Fibroblast of peridontal ligament (primary cell): ENCODE results near the gene NF1.
"Not testable (repeated sequence)": the region's sequence is repeated elsewhere in the genome, so short reads cannot be mapped to it uniquely, and the experiment has no call there.

ENCODE experiments used
- DNase-seq: peaks from one replicate; pipeline ENCODE4 v3.0.0-alpha.2; 2010; ENCODE audit errors: extremely low read depth

NF1 gene

DNA sequence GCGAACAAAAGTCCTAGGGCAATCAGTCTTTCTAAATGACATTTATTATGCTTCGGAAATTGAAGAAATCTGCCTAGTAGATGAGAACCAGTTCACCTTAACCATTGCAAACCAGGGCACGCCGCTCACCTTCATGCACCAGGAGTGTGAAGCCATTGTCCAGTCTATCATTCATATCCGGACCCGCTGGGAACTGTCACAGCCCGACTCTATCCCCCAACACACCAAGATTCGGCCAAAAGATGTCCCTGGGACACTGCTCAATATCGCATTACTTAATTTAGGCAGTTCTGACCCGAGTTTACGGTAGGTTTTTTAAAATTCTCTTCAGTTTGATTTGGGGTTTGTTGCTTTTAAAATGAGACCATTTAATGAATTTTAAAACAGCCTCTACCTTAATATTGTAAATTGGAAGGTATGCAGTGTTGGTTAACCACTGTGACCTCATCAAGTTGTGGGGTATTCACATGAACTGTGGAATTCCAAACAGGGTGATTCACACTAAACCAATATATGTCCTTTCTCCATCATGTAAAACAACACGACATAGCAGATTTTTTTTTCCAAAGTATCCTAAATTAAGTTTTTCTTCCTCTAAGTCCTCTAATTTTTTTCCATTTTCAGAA lies 232.9 kb downstream of the NF1 start:
- DNase-seq = peak; percentile 95

DNA sequence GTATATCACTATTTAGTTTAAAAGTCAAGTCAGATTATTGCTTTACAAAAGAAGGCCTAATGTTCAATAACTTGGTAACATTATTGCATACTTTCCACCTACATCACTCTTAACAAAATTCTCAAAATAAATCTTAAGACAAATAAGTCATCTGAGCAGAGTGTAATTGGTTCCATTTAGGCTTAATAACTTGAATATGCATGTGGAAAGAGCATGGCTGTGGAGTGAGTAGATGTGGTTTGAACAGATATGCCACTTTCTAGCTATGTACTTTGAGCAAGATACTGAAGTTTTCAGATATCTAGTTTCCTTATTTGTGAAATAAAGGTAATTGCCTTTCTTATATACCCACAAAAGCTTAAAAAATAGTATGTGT lies 233.4 kb downstream of the NF1 start:
- DNase-seq = peak; percentile 89

DNA sequence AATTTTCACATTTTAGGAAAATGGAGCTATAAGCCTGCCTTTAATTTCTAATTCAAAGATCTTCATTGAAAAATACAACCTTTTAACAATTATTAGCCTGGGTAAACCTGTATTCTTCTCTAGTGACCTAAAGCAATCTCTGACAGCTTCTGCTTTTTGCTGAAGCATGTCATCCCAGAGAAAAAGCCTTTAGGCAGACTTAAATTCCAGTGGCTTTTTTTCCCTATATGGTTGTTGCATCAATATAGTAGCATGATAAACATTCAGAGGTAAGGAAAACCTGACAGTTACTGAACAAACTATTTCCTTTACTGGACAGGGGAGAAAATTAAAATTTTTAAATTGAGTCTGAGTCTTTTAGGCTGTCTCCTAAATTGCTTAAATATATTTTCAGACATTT lies 234.4 kb downstream of the NF1 start:
- DNase-seq = peak; percentile 19

DNA sequence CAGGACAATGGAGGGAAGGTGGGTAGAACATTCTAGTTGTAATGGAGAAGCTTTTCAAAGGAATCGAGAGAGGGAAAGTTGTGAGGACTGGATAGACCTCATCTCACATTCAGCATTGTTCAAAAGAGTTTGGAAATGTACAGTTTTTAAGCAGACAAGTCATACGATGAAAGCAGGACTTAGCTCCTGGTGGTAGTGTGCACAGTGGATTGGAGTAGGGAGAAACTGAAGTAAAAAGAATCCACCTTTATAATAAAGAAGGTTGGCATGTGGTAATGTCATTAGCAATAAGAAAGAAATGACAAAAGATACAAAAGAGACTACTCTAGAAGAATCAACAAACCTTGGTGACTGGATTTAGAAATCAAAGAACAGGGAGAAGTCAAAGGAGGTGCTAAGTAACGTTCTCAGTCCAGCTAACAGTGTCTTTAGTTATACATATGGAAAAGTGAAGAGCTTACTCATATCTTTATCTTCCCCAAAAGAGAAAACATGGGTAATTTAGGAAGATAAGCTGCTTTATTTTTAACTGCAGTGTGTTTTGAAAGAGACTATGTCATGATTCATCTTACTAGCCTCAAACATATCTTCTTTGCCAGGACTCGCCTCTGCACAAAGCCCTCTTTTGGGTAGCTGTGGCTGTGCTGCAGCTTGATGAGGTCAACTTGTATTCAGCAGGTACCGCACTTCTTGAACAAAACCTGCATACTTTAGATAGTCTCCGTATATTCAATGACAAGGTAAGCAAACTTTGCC lies 245.3 kb downstream of the NF1 start:
- peak; percentile 81 for DNase-seq

DNA sequence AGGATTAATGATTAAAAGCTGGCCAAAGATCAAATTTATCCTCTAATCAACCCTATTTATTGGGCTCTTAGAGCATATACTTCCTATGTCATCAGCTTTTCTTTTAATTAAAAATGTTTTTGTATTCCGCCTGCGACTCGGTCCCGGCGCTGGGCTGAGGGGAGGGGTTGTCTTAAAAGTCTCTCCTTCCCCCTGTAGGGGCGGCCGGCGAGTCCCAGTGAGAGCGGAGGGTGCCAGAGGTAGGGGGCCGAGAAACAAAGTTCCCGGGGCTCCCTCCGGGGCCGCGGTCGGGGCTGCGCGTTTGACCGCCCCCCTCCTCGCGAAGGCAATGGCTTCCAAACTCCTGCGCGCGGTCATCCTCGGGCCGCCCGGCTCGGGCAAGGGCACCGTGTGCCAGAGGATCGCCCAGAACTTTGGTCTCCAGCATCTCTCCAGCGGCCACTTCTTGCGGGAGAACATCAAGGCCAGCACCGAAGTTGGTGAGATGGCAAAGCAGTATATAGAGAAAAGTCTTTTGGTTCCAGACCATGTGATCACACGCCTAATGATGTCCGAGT lies 250.5 kb downstream of the NF1 start:
- DNase-seq = not testable (repeated sequence)

DNA sequence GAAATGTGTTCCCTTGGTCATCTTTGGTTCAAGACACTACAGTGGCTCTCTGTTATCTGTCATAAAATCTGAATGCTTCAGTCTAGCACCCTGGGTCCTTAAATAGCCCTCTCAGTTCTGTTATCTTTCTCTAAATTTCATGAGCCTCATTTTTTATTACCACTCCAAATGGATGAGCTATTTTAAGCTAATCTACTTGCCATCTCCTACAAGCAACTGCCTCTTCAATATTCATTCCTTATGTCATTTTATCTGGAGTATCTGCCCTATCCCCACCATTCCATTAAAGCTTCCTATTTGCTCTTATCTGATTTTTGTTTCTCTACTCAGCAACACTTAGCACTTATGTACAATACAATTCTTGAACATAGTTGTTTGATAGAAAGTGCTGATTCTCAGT lies 254.7 kb downstream of the NF1 start:
- DNase-seq = no peak

DNA sequence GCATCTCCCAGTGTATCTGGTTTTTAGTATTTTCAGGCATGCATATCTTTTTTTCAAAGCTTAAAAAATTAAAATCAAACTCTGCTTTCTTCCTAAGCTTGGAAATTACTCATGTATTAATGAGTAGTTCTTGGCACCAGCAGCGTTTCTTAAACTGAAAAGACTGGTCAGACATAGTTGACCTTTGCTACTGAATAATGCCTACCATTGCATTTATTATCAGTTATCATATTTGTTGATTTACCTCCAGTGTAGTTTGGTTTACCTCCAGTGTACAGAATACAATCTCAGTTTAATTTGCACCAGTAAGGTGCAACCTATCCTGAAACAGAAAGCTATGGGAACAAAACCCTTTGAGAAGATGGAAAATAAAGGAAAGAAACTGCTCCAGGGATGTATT lies 261.2 kb downstream of the NF1 start:
- DNase-seq = no peak

DNA sequence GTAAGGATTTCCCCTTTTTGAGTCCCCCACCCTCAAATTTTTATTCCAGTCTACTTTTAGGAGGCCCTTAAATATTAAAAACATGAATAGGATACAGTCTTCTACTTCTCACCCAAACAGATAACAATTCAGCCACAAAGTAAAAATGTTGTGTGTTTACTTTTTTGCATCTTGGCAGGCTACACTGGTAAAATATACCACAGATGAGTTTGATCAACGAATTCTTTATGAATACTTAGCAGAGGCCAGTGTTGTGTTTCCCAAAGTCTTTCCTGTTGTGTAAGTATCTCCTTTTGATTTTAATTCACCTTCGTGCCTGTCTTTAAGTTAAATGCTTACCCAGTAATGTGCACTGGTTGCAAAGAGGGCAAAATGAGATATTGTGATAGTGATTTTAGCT lies 262.3 kb downstream of the NF1 start:
- peak; percentile 39 for DNase-seq

DNA sequence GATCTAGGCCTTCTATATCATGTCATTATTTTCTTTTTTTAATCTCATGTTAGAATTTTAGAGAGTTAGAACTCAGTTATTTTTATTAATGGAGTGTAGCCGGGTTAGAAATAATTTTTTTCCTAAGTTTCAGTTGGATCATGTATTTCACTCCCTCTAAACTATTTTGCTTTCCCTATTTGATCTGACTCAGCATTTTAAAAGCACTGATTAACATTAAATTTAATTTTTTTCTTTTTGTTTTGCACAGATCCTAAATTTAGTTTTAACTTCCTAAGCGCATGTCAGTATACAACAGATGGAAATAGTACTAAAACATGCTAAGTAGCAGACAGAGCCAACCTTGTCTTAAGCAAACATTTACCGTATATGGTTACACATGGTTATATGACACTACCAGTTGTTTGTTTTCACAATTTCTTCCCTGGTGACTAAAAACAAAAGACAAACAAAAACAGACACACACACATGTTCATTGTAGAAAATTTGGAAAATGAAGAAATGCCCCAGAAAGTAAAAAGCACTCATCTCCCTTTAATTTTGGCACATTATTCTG lies 263.1 kb downstream of the NF1 start:
- DNase-seq = peak; percentile 51

DNA sequence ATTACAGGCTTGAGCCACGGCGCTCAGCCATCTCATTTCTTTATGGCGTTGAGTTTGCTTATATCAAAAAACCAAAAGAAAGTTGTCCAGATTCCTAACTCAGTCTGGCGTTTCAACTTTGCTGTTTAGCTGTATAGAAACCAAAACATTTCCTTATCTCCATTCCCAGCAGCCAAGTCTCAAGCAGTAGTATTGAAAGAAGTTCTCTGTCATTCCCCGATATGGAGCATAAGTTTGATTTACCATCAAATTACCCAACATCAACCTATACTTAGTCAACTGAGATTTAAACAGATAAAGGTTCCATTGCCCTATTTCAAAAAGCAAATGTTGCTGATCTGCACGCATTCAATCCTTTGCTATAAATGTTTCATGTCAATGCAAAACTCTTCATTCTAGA lies 269.2 kb downstream of the NF1 start:
- no peak for DNase-seq

DNA sequence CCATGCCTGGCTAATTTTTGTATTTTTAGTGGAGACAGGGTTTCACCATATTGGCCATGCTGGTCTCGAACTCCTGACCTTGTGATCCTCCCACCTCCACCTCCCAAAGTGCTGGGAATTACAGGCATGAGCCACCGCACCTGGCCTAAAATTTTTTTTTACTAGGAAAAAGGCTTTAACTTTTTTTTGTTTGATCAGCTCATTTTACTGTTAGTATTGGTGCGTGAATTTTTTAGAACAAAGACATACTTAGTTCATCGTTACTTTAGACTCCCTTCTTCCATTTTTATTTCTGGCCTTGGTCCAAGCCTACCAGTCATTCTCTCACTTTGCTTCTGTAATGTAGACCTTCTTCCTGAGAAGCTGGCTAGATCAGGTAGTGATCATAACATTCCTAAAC lies 271.3 kb downstream of the NF1 start:
- DNase-seq = no peak

DNA sequence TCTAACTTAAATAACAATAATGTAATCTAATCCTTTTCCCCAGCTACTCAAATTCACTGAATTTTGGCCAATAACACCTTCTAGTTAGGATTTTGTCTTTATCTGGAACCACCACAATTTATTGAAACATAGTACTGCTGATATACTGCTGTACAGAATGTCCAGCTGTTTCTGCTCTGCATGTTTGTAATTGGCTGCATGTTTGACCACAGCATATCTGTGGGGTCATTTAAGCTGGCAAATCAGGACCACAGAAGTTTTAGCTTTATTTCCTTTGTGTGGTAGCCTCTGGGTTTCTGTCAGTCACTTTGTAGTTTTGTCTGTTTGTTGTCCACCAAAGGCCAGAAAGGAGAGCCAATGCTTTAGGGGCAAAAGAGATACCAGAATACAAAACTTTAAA lies 274.5 kb downstream of the NF1 start:
- DNase-seq = peak; percentile 77

DNA sequence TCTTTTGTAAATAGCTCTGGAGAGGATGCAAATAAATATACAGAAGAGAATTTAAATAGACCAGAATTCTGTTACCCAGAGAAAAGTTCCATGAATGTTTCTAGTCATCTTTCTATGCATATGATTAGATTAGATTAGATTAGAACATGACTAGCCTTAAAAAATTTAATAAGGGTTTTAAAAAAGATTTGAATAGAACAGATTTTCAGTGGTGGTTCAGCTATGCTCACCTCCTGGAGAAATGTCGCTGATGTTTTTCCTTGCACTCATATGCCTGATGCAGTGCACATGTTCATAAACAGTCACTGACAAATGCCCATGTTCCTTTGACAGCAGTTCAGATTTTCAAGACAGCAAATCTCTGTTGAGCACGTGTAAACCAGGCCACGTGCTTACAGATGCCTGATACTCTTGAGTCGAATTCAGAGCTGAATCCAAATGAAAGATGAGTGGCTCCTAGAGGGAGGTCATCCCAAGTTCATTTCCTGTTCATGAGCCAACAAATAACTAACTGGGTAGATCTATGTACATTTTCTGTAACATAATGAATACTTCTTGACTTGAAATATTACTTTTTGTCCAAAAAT lies 276.8 kb downstream of the NF1 start:
- DNase-seq = peak; percentile 55

DNA sequence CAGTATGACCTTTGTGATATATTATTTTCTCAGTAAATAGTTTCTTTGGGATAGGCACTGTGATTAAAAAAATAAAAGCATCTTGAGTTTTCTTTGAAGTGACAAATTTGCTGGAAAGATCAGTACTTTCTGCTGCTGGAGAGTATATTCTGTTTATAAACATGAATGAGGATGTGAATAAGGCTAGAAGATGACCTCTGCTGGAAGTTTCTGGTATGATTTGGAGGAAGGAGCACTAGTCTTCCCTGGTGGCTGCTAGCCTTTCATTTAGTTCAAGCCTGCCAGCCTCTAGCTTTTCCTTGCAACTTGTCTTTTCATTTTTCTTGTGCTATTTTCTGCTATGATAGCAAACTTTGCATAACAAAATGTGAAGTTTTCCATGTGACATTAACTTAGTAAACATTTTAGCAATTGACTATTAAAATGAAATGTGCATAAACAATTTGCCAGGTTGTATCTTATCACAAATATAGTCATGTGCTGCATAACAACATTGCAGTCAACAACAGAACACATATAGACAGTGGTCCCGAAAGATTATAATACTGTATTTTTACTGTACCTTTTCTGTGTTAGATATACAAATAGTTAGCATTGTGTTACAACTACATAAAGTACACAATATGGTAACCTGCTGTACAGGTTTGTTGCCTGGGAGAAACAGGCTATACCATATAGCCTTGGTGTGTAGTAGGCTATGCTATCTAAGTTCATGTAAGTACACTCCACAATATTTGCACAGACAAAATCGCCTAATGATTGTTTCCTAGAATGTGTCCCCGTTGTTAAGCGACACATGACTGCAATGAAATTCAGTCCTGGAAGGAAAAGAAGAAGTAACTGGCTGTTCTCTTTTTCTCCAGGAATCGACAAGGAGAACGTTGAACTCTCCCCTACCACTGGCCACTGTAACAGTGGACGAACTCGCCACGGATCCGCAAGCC lies 278.6 kb downstream of the NF1 start:
- peak; percentile 86 for DNase-seq

DNA sequence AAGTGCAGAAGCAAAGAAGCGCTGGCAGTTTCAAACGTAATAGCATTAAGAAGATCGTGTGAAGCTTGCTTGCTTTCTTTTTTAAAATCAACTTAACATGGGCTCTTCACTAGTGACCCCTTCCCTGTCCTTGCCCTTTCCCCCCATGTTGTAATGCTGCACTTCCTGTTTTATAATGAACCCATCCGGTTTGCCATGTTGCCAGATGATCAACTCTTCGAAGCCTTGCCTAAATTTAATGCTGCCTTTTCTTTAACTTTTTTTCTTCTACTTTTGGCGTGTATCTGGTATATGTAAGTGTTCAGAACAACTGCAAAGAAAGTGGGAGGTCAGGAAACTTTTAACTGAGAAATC lies 279.3 kb downstream of the NF1 start:
- DNase-seq = no peak

DNA sequence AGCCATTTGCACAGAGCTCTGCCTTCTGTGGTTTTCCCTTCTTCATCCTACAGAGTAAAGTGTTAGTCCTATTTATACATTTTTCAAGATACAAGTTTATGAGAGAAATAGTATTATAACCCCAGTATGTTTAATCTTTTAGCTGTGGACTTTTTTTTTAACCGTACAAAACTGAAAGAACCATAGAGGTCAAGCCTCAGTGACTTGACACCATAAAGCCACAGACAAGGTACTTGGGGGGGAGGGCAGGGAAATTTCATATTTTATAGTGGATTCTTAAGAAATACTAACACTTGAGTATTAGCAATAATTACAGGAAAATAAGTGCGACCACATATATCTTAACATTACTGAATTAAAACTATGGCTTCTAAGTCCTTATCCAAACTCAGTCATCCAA lies 279.7 kb downstream of the NF1 start:
- DNase-seq = no peak

DNA sequence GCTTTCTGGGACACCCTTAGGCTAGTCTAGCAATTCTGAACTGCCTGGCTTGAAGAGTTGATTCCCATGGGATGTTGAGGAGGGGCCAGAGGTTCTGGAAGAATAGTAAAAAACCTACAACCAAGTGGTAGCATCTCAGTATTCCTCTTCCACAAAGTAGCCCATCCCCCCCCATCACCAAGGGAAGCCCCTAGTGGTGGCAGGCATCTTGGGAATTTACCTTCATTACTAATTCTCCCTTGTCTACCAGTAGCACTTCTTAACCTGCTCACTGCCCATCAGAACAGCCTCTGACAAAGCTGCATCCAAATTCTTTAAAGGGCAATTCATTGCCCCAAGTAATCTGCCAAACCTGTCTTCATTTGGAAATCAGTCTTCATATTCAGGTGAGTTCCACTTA lies 283.9 kb downstream of the NF1 start:
- DNase-seq = no peak

DNA sequence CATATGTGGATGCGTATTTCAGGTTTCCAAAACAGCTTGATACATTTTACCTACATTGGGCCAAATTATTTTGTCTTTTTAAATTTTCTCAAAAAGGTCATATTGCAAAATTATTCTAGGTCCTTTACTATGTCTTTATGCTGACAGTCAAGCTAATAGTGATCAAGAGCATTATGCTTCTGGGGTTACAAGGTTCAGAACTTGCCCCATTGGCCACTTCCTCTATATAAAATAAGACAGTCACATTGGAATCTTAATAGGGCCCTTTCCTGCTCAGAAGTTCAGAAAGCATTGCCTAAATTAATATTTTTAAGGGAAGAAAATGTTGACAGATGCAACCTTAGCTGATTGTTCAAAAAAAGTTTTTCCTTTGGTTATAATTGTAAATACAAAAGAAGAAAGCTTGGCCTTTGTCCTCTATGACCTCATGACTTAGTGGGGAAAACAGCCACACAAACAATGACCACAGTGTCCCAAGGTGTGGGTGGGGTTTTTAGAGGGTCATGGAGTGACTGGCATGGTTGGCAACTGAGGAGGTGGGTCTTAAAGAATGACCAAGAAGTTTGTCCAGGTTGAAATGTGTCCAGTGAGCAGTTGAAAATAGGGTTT lies 284.9 kb downstream of the NF1 start:
- no peak for DNase-seq

DNA sequence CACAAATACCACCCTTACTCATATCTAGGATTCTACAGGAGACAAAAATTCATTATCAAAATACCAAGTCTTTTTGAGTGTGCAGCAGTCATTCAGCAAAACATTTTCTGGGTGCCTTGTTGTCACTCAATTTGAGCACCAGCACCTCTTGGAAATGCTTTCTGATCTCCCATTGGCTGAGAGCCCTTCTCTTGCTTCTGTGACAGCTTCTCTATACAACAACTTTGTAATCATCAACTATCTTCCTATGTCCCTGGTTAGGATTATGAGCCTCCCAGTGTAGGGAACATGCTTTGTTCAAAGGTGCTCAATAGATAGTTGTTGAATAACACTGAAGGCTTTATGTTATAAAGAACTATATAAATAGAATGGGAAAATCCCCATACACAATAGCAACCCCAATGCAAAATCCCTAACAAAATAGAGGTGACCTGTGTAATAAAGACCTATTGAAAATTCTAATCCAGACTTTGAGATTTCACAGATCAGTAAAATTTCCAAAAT lies 286.4 kb downstream of the NF1 start:
- DNase-seq = no peak

DNA sequence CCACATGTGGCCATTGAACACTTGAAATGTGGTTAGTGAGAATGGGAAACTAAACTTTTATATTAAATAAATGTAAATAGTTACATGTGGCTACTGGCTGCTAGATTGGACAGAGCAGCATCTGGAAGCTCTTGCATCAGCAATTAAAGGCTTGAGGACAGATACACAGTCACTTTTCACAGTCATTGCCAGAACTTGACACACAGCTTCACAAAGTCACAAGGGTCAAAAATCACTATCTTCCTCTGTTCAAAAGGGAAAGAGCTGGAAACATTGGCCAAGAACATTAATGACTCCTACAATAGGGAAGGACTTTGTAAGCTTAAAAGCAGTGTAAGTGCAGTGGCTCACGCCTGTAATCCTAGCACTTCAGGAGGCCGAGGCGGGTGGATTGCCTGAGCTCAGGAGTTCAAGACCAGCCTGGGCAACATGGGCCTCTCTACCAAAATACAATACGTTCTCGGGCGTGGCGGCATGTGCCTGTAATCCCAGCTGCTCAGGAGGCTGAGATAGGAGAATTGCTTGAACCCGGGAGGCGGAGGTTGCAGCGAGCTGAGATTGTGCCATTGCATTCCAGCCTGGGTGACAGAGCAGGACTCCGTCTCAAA lies 288.0 kb downstream of the NF1 start:
- not testable (repeated sequence) for DNase-seq

DNA sequence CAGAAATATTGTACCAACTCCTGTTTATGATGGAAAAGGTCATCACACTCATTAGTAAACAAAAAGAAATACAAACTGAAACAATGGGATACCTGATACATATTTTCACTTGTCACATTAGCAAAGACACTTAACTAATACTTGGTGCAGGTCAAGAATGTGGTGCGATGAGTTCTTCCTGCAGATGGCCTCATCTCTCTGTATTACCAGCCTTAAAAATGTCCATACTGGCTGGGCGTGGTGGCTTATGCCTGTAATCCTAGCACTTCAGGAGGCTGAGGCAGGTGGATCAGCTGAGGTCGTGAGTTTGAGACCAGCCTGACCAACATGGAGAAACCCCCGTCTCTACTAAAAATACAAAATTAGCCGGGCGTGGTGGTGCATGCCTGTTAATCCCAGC lies 288.7 kb downstream of the NF1 start:
- not testable (repeated sequence) for DNase-seq
